ENCODE data around the gene SNUPN.

Gene SNUPN

DNA sequence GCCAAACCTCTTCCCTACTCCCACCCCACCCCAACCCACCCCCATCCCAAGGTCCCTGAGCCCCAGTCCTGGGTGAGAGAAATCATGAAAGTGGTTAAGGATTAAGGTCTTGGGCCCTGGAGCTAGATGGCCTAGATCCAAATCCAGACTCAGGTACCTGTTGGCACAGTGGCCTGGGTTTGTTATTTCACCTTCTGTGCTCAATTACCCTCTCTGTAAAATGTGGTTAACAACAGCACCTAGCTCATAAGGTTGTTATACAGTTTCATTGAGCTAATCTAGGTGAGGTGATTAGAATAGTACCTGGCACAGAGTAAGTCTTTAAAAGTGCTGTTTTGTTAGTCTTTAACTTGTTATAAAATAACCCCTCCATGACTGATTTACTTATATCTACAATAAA, 6.4 kb upstream of the SNUPN start:
- no peak for DNase-seq (ENCODE audit: extremely low read depth, low read depth)
- no peak overlapping the region for H3K4me3 ChIP-seq (replicated peaks; ENCODE audit: low read depth, low read length)
- TF ChIP-seq, protein P1, sequence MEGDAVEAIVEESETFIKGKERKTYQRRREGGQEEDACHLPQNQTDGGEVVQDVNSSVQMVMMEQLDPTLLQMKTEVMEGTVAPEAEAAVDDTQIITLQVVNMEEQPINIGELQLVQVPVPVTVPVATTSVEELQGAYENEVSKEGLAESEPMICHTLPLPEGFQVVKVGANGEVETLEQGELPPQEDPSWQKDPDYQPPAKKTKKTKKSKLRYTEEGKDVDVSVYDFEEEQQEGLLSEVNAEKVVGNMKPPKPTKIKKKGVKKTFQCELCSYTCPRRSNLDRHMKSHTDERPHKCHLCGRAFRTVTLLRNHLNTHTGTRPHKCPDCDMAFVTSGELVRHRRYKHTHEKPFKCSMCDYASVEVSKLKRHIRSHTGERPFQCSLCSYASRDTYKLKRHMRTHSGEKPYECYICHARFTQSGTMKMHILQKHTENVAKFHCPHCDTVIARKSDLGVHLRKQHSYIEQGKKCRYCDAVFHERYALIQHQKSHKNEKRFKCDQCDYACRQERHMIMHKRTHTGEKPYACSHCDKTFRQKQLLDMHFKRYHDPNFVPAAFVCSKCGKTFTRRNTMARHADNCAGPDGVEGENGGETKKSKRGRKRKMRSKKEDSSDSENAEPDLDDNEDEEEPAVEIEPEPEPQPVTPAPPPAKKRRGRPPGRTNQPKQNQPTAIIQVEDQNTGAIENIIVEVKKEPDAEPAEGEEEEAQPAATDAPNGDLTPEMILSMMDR (IDR thresholded peaks at IDR 0.05; ENCODE audit: low read depth, low read length, missing control alignments) = no peak

DNA sequence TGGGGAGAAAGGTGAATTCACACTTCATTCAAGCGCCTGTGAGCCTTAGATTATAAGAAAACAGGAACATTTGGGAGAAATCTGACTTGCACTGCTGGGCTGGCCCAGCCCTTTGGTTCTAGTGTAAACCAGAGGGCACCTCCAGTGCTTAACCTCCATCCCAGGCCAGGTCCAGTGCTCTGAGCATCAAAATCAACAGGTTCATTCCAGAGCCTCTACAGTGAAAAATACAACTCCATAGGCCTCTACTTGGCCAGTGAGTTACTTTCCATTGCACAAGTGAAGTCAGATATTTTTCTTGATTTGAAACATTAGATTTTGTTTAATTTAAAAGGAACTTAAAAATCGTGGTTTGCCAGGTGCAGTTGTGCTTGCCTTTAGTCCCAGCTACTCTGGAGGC, 3.0 kb downstream of the SNUPN start:
- H3K4me3 ChIP-seq (replicated peaks; ENCODE audit: low read depth, low read length) = no peak overlapping the region
- TF ChIP-seq, protein P1 (IDR thresholded peaks at IDR 0.05; ENCODE audit: low read depth, low read length, missing control alignments) = no peak

DNA sequence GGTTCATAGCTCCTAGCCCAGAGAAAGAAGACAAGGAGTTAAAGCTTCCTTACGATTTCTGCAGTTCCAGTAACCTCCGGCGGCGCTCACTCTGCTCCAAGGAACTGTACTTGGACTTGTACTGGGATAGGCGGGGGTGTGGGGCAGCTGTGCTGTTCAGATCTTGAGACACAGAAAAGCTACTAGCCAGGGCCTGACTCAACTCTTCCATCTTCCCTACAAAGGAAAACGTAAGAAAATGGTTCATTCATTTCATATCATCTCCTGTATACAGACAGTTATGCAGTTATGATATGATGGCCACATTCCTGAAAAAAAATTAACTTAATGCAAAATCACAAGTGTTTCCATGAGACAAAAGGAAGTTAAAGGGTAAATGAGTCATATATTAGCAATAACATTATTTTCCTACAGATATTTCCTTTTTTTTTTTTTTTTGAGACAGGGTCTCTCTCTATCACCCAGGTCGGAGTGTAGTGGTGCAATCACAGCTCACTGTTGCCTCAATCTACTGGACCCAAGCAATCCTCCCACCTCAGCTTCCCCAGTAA, 4.6 kb downstream of the SNUPN start:
- peak overlapping the region; percentile 31 for H3K4me3 ChIP-seq (replicated peaks; ENCODE audit: low read depth, low read length)
- TF ChIP-seq, protein P1 (IDR thresholded peaks at IDR 0.05; ENCODE audit: low read depth, low read length, missing control alignments) = no peak
- DNase-seq (ENCODE audit: extremely low read depth, low read depth) = peak; percentile 61

More for the DNA sequence above, 3.0 kb downstream of the SNUPN start:
- no peak for DNase-seq (ENCODE audit: extremely low read depth, low read depth)

DNA sequence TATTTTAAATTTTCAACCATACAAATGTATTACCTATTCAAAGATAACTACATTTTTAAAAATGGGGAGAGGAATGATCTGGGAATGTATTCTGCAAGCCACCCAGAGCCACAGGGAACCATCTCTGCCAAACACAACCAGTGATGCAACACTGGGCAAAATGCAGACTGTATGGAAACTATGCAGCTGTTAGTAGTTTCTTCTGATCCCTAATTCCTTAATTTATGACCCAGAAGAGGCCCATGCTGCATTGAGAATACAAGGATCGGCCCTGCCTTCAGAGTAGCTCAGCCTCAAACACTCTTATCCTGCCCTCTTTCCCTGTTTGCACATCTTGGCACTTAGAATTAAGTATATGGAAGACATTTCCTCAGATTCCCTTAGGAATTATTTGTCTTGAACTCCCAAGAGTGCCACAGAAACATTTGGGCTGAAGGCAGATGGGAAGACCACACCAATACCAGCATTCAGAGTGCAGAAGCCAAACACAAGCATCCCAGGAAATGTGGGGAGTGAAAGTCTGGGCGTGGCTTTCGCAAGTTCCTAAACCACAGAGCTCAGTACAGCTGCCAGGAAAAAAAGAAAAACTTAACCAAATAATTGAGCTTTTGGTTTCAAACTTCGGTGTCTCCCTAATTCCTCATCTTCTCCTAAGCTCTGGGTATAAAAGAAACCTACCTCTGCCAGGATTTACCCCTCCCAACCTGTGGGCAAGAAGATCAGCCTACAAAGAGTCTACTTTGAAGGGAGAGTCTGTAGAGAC, 5.3 kb downstream of the SNUPN start:
- peak overlapping the region; percentile 31 for H3K4me3 ChIP-seq (replicated peaks; ENCODE audit: low read depth, low read length)
- DNase-seq (ENCODE audit: extremely low read depth, low read depth) = no peak
- TF ChIP-seq, protein P1 (IDR thresholded peaks at IDR 0.05; ENCODE audit: low read depth, low read length, missing control alignments) = no peak

DNA sequence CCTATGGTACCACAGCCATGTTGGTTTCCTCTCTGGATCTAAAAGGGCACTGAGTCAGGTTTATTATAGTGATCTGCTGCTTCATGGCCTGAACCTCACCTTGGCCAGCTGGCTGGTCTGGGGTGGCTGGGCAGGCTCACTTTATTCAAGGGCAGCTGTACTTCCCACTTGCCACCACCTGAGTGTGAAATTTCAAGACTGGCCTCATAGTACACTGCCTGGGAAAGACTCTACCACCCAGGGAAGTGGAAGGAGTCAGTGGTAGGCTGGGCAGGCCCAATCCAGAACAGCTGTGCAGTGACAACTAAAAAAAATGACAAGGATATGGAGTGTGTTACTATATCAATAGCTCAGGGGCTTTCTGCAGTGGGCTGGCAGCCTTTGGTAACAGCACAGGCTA, 8.8 kb downstream of the SNUPN start:
- no peak overlapping the region for H3K4me3 ChIP-seq (replicated peaks; ENCODE audit: low read depth, low read length)

DNA sequence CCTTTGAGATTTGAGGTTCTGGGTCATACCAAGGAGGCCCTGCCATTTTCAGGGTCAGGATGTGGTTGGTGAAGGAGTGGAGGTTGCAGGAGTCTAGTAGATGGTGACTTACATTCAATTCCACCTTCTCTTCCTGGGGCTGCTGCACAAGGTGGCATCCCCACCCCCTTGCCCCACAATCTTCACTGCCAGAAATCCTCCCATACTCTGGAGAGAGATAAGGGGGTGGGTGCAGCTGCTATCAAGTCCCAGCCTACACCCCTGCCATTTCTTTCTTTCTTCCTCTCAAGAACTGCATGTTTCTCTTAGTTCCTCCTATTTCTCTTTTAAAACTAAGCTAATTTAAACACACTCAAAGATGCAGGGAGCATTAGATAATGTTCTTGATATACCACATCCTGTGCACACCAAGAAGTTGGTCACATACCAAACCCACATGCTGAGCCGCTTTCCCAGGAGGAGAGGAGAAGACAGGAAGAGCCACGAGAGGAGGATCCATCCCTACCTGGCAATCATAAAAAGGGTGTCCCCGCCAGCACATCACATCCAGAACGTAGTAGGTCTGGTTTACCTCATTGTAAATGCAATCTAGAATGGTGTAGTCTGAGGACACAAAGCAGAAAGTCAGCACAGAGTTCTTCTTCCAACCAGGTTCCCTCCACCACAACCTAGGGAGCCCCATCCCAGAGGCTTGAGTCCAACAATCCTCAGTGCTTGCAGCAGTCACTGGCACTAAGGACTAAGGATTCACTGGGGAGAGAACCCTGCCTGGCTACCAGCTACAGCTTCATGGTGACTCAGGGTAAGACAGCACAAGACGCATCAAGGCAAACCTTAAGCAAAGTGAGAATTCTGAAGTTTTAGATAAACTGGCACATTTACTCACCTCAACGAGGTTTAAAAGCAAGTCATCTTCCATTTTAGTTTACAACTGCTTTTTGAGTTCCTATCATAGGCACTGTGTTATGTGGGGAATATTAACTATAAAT, 18.5 kb downstream of the SNUPN start:
- TF ChIP-seq, protein P1 (IDR thresholded peaks at IDR 0.05; ENCODE audit: low read depth, low read length, missing control alignments) = no peak
- DNase-seq (ENCODE audit: extremely low read depth, low read depth) = no peak
- H3K4me3 ChIP-seq (replicated peaks; ENCODE audit: low read depth, low read length) = no peak overlapping the region

More for the DNA sequence above, 8.8 kb downstream of the SNUPN start:
- TF ChIP-seq, protein P1 (IDR thresholded peaks at IDR 0.05; ENCODE audit: low read depth, low read length, missing control alignments) = no peak
- no peak for DNase-seq (ENCODE audit: extremely low read depth, low read depth)

All from HFF-Myc (cell line).